Karpas-422 (cell line): ENCODE data around the gene VAMP3. TPM values are rescaled to one million over a fixed set of nuclear protein-coding genes. Genes with fewer than 3 reads are reported as not detected.
"Not testable (repeated sequence)": the region's sequence is repeated elsewhere in the genome, so short reads cannot be mapped to it uniquely, and the experiment has no call there.

Experiments
- DNase-seq: peaks from one replicate; pipeline ENCODE4 v3.0.0-alpha.2; 2015
- H2AFZ ChIP-seq: fragments of 200-600 bp; sonication (generic); 2 replicates; pipeline ENCODE4 v1.6.1; 2014; ENCODE audit warnings: antibody characterized with exemption, low read length, mixed read lengths
- H3K27ac ChIP-seq: fragments of 200-600 bp; sonication (generic); 2 replicates; pipeline ENCODE4 v1.5.1; 2014; ENCODE audit warnings: mild to moderate bottlenecking, low read length, moderate library complexity
- H3K27me3 ChIP-seq: fragments of 200-600 bp; sonication (generic); 2 replicates; pipeline ENCODE4 v1.6.1; 2014; ENCODE audit warnings: low read length, mixed read lengths
- H3K36me3 ChIP-seq: fragments of 200-600 bp; sonication (generic); 2 replicates; pipeline ENCODE4 v1.6.1; 2014; ENCODE audit warnings: low read length, mixed read lengths; ENCODE audit not compliant: insufficient read depth
- H3K4me1 ChIP-seq: fragments of 200-600 bp; sonication (generic); 2 replicates; pipeline ENCODE4 v1.6.1; 2014; ENCODE audit warnings: mild to moderate bottlenecking, low read length, mixed read lengths
- H3K4me2 ChIP-seq: fragments of 200-600 bp; sonication (generic); 2 replicates; pipeline ENCODE4 v1.6.1; 2014; ENCODE audit warnings: low read length, low read depth, mild to moderate bottlenecking; ENCODE audit not compliant: poor library complexity, severe bottlenecking
- H3K4me3 ChIP-seq: fragments of 200-600 bp; sonication (generic); 2 replicates; pipeline ENCODE4 v1.5.1; 2014; ENCODE audit warnings: mild to moderate bottlenecking, antibody characterized with exemption, low read length, mixed read lengths
- H3K79me2 ChIP-seq: fragments of 200-600 bp; sonication (generic); 2 replicates; pipeline ENCODE4 v1.6.1; 2014; ENCODE audit warnings: mild to moderate bottlenecking, low read length, mixed read lengths
- H3K9ac ChIP-seq: fragments of 200-600 bp; sonication (generic); 2 replicates; pipeline ENCODE4 v1.6.0; 2014; ENCODE audit warnings: low read length
- H3K9me2 ChIP-seq: fragments of 200-600 bp; sonication (generic), shearing (Covaris generic); replicated peaks from 2 replicates; pipeline ENCODE4 v1.6.0; 2014; ENCODE audit warnings: mild to moderate bottlenecking, low read length, moderate library complexity; ENCODE audit not compliant: insufficient read depth
- H3K9me3 ChIP-seq: fragments of 300-700, 200-600 bp; sonication (generic); 2 replicates; pipeline ENCODE4 v1.6.1; 2014; ENCODE audit warnings: low read length, mixed read lengths
- H4K20me1 ChIP-seq: fragments of 200-600 bp; sonication (generic); 2 replicates; pipeline ENCODE4 v1.6.1; 2014; ENCODE audit warnings: mild to moderate bottlenecking, antibody characterized with exemption, low read length, low read depth; ENCODE audit not compliant: insufficient read depth
- total RNA-seq: library from RNA; depleted of rRNA; stranded (reverse); fragments of >200 nt; shearing (Covaris generic); gene quantifications from 2 replicates; pipeline ENCODE4 v1.2.3, GENCODE V29; 2014; ENCODE audit warnings: low replicate concordance

Gene VAMP3
- total RNA-seq, 1 experiment from 2014 or later: 14.9 TPM

DNA sequence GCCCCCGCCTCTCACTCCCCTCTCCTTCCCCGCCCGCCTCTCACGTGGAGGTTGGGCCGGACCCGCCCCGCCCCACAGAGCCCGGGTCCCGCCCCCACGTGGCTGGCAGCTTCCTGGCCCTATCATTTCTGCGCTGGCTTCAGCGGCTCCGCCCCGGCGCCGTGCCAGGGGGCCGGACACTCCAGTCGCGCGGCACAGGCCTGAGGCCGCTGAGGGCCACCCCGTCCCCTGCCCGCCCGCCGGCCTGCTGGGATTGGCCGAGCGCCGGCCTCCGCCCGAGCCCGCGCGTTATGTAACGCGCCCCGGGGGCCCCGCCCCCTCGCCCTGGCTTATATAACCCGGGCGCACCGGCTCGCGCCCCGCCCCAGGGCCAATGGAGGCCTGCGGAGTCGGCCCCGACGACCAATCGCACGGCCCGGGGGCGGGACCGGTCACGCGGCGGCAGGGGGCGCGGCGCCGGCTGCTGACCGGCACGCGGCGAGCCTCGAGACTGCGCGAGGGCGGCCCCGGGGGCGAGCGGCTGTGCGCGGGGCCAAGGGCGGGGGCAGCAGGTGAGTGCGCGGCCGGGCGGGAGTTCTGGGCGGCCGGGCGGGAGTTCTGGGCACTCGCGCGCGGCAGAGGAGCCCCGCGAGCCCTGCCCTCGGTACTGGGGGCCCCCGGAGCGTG is 12.9 kb downstream of the VAMP3 start, which contains the start of gene PER3:
PER3 (plus strand) TSS at position 466 of the 666 bp plus-strand sequence. CDS start 587 bp downstream, outside the sequence.
- Histone ChIP-seq H3K4me2 (peak within 1 kb of the TSS; percentile 76), H3K9me2 (no peaks in the 10 kb centered on the region), H3K36me3 (0 out of 2 replicates have a peak, but pooled peaks cover 4% of the 10 kb centered on the region), H2AFZ (peak within 1 kb of the TSS; percentile 65; the same call in 1 of the 2 replicates), H3K4me3 (peak within 1 kb of the TSS; percentile 67), H3K27me3 (no peaks in the 10 kb centered on the region), H3K27ac (no peak within 1 kb of the TSS), H3K9ac (peak within 1 kb of the TSS; percentile 64), H4K20me1 (no peaks in the 10 kb centered on the region), H3K9me3 (no peaks in the 10 kb centered on the region), H3K79me2 (no peaks in the 10 kb centered on the region), H3K4me1 (peaks cover 8% of the 10 kb centered on the region)
- DNase-seq: peak; percentile 97

DNA sequence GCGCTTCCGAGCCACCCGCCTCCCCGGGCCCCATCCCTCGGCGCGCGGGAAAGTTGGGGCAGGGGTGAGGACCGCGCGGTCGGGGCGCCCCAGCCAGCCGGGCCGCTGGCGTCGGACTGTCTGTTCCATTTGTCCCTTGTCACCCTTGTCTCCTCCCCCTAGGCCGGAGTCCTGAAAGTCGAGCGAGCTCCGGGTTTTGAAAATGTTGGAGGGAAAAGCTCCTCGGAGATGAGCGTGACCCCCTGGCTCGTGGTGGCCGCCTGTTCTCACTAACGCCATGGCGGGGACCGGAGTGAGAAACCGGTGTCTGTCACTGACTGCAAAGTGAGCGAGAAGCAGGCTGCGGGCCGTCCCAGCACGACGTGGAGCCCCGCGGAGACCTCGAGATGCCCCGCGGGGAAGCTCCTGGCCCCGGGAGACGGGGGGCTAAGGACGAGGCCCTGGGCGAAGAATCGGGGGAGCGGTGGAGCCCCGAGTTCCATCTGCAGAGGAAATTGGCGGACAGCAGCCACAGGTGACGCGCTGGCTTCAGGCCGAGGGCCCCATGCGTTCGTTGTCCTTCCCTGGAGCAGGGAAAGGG is 13.5 kb downstream of the VAMP3 start:
- H3K27me3 ChIP-seq: no peaks in the 10 kb centered on the region
- H3K4me2 ChIP-seq: no peak overlapping the region
- no peak overlapping the region for H3K27ac ChIP-seq
- no peak overlapping the region for H2AFZ ChIP-seq
- H3K9me2 ChIP-seq: no peaks in the 10 kb centered on the region
- peak; percentile 37 for DNase-seq
- no peaks in the 10 kb centered on the region for H3K79me2 ChIP-seq
- no peak overlapping the region for H3K4me3 ChIP-seq
- H3K9me3 ChIP-seq: no peaks in the 10 kb centered on the region
- H3K36me3 ChIP-seq: 0 out of 2 replicates have a peak, but pooled peaks cover 4% of the 10 kb centered on the region
- no peak overlapping the region for H3K9ac ChIP-seq
- no peaks in the 10 kb centered on the region for H4K20me1 ChIP-seq
- H3K4me1 ChIP-seq: peaks cover 8% of the 10 kb centered on the region

DNA sequence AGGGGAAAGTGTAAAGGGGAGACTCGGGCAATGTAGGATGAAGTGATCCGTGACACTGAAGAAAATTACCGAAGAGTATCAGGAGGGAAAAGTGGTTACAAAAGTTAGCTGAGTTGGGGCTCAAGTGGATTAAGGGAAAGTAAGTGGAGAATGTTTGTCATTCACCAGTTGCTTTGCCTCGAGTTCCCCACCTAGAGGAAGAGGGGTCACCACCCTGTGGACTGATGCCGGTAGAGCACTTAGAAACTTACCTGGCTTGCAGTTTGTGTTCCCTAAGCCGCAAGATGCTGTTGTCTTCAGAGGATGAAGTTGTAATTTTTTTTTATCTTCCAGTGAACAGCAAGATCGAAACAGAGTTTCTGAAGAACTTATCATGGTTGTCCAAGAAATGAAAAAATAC is 14.0 kb downstream of the VAMP3 start:
- peak; percentile 40 for DNase-seq
- Histone ChIP-seq H3K36me3 (0 out of 2 replicates have a peak, but pooled peaks cover 4% of the 10 kb centered on the region), H3K9ac (no peak overlapping the region), H3K4me2 (no peak overlapping the region), H2AFZ (no peak overlapping the region), H3K9me2 (no peaks in the 10 kb centered on the region), H3K9me3 (no peaks in the 10 kb centered on the region), H3K4me3 (no peak overlapping the region), H3K27ac (no peak overlapping the region), H3K79me2 (no peaks in the 10 kb centered on the region), H4K20me1 (no peaks in the 10 kb centered on the region), H3K27me3 (no peaks in the 10 kb centered on the region), H3K4me1 (peaks cover 8% of the 10 kb centered on the region)

DNA sequence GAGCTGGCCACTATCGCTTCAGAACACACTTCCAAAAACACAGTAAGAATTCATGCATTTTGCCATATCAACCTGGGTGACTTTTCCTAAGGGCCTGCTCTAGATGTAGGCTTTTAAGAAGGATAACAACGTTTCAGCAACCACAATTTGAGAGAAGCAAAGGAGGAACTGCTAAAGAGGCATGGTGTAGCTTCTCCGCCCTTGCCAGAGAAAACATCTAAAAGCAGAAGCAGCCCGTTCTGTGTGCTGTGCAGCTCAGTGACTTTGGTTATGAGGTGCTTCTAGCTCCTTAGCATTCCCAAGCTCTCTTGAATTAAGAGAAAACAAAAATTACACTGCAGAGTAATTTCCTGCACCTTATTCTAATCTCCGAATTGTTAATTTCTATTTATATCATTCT is 15.7 kb downstream of the VAMP3 start:
- Histone ChIP-seq H3K4me2 (no peak overlapping the region), H2AFZ (no peak overlapping the region), H3K4me1 (peaks cover 8% of the 10 kb centered on the region), H3K79me2 (no peaks in the 10 kb centered on the region), H3K9me2 (no peaks in the 10 kb centered on the region), H3K9me3 (peaks cover 7% of the 10 kb centered on the region; the same call in 1 of the 2 replicates), H3K36me3 (no peaks in the 10 kb centered on the region), H3K27me3 (no peaks in the 10 kb centered on the region), H4K20me1 (no peaks in the 10 kb centered on the region), H3K27ac (no peak overlapping the region), H3K9ac (no peak overlapping the region), H3K4me3 (no peak overlapping the region)
- DNase-seq: peak; percentile 34

DNA sequence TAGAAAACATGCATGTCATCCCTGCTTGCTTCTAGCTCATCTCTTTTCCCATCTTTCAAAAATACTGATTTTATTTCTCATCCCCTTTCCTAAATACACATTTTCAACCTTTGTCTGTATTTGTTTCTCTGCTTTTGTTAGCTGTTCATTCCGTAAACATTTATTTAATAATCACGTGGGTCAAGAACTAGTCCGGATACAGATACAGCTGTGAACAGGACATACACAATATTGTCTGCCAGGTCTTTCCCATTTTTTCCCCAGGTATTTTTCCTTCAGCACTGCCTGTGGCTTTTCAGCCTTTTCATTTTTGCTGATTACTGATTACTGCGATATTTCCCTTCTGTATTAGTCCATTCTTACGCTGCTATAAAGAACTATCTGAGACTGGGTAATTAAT is 18.7 kb downstream of the VAMP3 start:
- H4K20me1 ChIP-seq: no peaks in the 10 kb centered on the region

DNA sequence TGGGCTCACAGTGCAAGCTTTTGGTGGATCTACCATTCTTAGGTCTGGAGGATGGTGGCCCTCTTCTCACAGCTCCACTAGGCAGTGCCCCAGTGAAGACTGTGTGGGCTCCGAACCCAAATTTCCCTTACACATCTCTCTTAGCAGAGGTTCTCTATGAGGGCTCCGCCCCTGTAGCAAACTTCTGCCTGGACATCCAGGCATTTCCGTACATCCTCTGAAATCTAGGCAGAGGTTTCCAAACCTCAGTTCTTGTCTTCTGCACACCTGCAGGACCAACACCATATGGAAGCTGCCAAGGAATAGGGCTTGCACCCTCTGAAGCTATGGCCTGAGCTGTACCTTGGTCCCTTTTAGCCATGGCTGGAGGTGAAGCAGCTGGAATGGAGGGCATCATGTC is 19.9 kb downstream of the VAMP3 start:
- not testable (repeated sequence) for H3K36me3 ChIP-seq, H3K4me2 ChIP-seq, H3K79me2 ChIP-seq, H3K9me2 ChIP-seq, H3K9me3 ChIP-seq, H3K27ac ChIP-seq, H3K4me1 ChIP-seq, DNase-seq, H3K27me3 ChIP-seq, H3K9ac ChIP-seq, H2AFZ ChIP-seq, H3K4me3 ChIP-seq, H4K20me1 ChIP-seq

More for the DNA sequence above, 18.7 kb downstream of the VAMP3 start:
- H3K4me3 ChIP-seq: no peak overlapping the region
- peaks cover 7% of the 10 kb centered on the region; the same call in 1 of the 2 replicates for H3K9me3 ChIP-seq
- no peaks in the 10 kb centered on the region for H3K27me3 ChIP-seq
- no peak overlapping the region for H3K27ac ChIP-seq
- H3K4me2 ChIP-seq: no peak overlapping the region
- H3K79me2 ChIP-seq: no peaks in the 10 kb centered on the region
- DNase-seq: no peak
- H3K9ac ChIP-seq: no peak overlapping the region
- H2AFZ ChIP-seq: no peak overlapping the region
- no peaks in the 10 kb centered on the region for H3K36me3 ChIP-seq
- H3K4me1 ChIP-seq: no peaks in the 10 kb centered on the region
- no peaks in the 10 kb centered on the region for H3K9me2 ChIP-seq

DNA sequence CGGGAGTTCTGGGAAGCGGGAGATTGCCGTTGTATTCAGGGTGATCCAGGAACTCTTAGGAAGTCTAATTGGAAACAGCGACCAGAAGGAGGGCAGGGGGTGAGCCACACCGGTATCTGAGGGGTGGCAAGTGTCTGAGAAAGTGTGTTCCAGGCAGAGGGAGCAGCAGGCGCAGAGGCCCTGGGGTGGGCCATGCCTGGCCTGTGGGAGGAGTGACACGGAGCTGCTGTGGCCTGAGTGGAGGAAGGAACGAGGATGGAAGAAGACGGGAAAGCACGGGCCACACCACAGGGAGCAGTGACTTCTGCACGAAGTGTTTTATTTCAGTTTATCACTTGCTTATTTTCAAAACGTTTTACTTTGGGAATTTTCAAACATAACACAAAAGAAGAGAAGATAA is 24.3 kb downstream of the VAMP3 start:
- Histone ChIP-seq H2AFZ (no peak overlapping the region), H3K9me2 (no peaks in the 10 kb centered on the region), H3K4me1 (no peaks in the 10 kb centered on the region), H3K27ac (no peak overlapping the region), H3K9me3 (peaks cover 5% of the 10 kb centered on the region; the same call in 1 of the 2 replicates), H3K4me3 (no peak overlapping the region), H3K27me3 (no peaks in the 10 kb centered on the region), H4K20me1 (no peaks in the 10 kb centered on the region), H3K79me2 (no peaks in the 10 kb centered on the region), H3K36me3 (no peaks in the 10 kb centered on the region), H3K9ac (no peak overlapping the region), H3K4me2 (no peak overlapping the region)
- DNase-seq: no peak

DNA sequence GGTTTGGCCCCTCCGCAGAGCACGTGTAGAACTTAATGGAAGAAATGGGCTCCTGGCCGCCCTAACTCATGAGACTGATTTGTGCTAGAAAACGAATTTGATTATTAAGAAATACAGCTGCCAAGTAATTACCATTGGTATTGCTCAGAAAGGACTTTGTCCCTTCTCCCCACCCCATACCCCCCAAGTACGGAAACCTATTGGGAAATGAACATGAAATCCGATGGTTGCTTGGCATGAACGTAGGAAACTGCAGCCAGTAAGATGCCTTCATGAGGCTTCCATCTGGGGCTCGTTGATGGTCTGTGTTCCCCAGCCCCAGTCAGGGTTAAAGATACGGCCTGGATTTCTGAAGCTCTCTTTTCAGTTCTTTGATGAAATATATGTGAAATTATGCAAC is 34.4 kb downstream of the VAMP3 start:
- H3K9me2 ChIP-seq: no peaks in the 10 kb centered on the region
- no peaks in the 10 kb centered on the region for H4K20me1 ChIP-seq
- H2AFZ ChIP-seq: no peak overlapping the region
- H3K79me2 ChIP-seq: no peaks in the 10 kb centered on the region
- DNase-seq: no peak
- H3K4me2 ChIP-seq: no peak overlapping the region
- H3K4me3 ChIP-seq: no peak overlapping the region
- H3K36me3 ChIP-seq: no peaks in the 10 kb centered on the region
- no peaks in the 10 kb centered on the region for H3K4me1 ChIP-seq
- H3K9me3 ChIP-seq: no peaks in the 10 kb centered on the region
- H3K27me3 ChIP-seq: no peaks in the 10 kb centered on the region
- H3K27ac ChIP-seq: no peak overlapping the region
- no peak overlapping the region for H3K9ac ChIP-seq
